OCI-M2 (cell line): ENCODE measurements around the gene NMT2.

Source experiments
- DNase-seq: peaks from one replicate; lab custom pipeline; 2025; ENCODE audit not compliant: unreplicated experiment; lab: John Stamatoyannopoulos, UW

The NMT2 gene

GRCh38 chr10:15096661-15097010 lies 71.9 kb downstream of the NMT2 start:
- DNase-seq: no peak

GRCh38 chr10:15092855-15093408 lies 75.6 kb downstream of the NMT2 start:
- no peak for DNase-seq

- DNase-seq: no peak
Measured at GRCh38 chr10:15091418-15091817, 77.1 kb downstream of the NMT2 start.

- no peak for DNase-seq
Measured at GRCh38 chr10:15088428-15089261, 79.8 kb downstream of the NMT2 start, which contains the start of gene ACBD7. Gene ACBD7 (minus strand): TSS chr10:15088776. CDS start chr10:15088728, 48 bp downstream.

GRCh38 chr10:15084502-15084922 lies 84.0 kb downstream of the NMT2 start:
- no peak for DNase-seq

- no peak for DNase-seq
Measured at GRCh38 chr10:15083674-15084501, 84.6 kb downstream of the NMT2 start.

GRCh38 chr10:15075421-15075820 lies 93.1 kb downstream of the NMT2 start:
- no peak for DNase-seq

- DNase-seq: no peak
Measured at GRCh38 chr10:15072358-15072757, 96.1 kb downstream of the NMT2 start.

- no peak for DNase-seq
Measured at GRCh38 chr10:15069230-15069629, 99.3 kb downstream of the NMT2 start.

GRCh38 chr10:15068802-15069201 lies 99.7 kb downstream of the NMT2 start:
- DNase-seq: no peak

GRCh38 chr10:15067154-15067553 lies 101.3 kb downstream of the NMT2 start:
- DNase-seq: no peak

- no peak for DNase-seq
Measured at GRCh38 chr10:15060638-15061037, 107.9 kb downstream of the NMT2 start.

GRCh38 chr10:15059914-15060313 lies 108.6 kb downstream of the NMT2 start:
- no peak for DNase-seq

GRCh38 chr10:15058689-15059088 lies 109.8 kb downstream of the NMT2 start:
- no peak for DNase-seq
